Vagina (tissue), 2 donors: ENCODE data around the gene COL5A1. TPM values are rescaled to one million over a fixed set of nuclear protein-coding genes. Genes with fewer than 3 reads are reported as not detected.

Source experiments
- DNase-seq, 2 donors: peaks; one replicate each; pipeline ENCODE4 v3.0.0-alpha.2; 2017; ENCODE audit errors: extremely low spot score in 2 of 2
- H3K27ac ChIP-seq: fragments of 200-600 bp; sonication (generic); one replicate; pipeline ENCODE4 v1.5.1; 2019
- H3K27me3 ChIP-seq: fragments of 200-600 bp; sonication (generic); one replicate; pipeline ENCODE4 v1.5.1; 2019
- H3K36me3 ChIP-seq, 2 donors: fragments of 200-600 bp; sonication (generic); one replicate each; pipeline ENCODE4 v1.5.1; 2017 to 2019
- H3K4me1 ChIP-seq: fragments of 200-600 bp; sonication (generic); one replicate; pipeline ENCODE4 v1.5.1; 2019
- H3K4me3 ChIP-seq, 2 donors: fragments of 200-600 bp; sonication (generic); 1 replicate in 1 of 2; 2 replicates in 1 of 2; pipeline ENCODE4 v1.5.1; 2016 to 2019
- H3K9me3 ChIP-seq: fragments of 200-600 bp; sonication (generic); one replicate; pipeline ENCODE4 v1.5.1; 2019
- CTCF ChIP-seq, 3 experiments: fragments of 450-650 bp in 2 of 3; fragments of 200-600 bp in 1 of 3; sonication (generic) in 1 of 3; IDR thresholded peaks; one replicate each; pipeline ENCODE4 v1.5.1; 2017 to 2019; ENCODE audit warnings: antibody characterized with exemption in 3 of 3, mild to moderate bottlenecking in 2 of 3, moderate library complexity in 2 of 3
- POLR2A ChIP-seq, 2 donors: fragments of 450-650 bp; IDR thresholded peaks; one replicate each; pipeline ENCODE4 v1.6.1; 2017; ENCODE audit warnings: antibody characterized with exemption in 2 of 2, mild to moderate bottlenecking in 2 of 2, moderate library complexity in 2 of 2
- POLR2AphosphoS5 ChIP-seq, 2 donors: sonication (generic); formaldehyde crosslinking; IDR thresholded peaks; one replicate each; pipeline ENCODE4 v1.9.0; 2017; ENCODE audit warnings: antibody characterized with exemption in 2 of 2, mild to moderate bottlenecking in 2 of 2, low read depth in 1 of 2; ENCODE audit not compliant: insufficient read depth in 1 of 2
- intact Hi-C: fragments of 100-400 bp; cut with DNase I; formaldehyde crosslinking; loops from one replicate; pipeline ENCODE4 v1.15.1; 2023
- total RNA-seq: library from RNA; depleted of rRNA; stranded (reverse); fragments of >200 nt; gene quantifications from one replicate; pipeline ENCODE4 v1.2.3, GENCODE V29; 2016

The COL5A1 gene
- total RNA-seq, 1 donor from 2014 or later, result 36.6 TPM

- TF ChIP-seq CTCF (IDR thresholded peaks at IDR 0.05) (no peak), POLR2A (IDR thresholded peaks at IDR 0.05) (no peak), POLR2AphosphoS5 (IDR thresholded peaks at IDR 0.05; ENCODE audit: insufficient read depth in 1 of 2, low read depth in 1 of 2) (no peak)
- intact Hi-C loops, result no loop called here
- Histone ChIP-seq H3K27ac (peak overlapping the region; percentile 17), H3K4me3 (peak overlapping the region in 1 of 2 donors; percentile 5), H3K9me3 (no peaks in the 10 kb centered on the region), H3K27me3 (no peaks in the 10 kb centered on the region), H3K36me3 (no peaks in the 10 kb centered on the region), H3K4me1 (peaks cover 67% of the 10 kb centered on the region)
- no peak for DNase-seq
These were observed 36.6 kb downstream of the COL5A1 start for GRCh38 chr9:134678206-134678605.

DNA sequence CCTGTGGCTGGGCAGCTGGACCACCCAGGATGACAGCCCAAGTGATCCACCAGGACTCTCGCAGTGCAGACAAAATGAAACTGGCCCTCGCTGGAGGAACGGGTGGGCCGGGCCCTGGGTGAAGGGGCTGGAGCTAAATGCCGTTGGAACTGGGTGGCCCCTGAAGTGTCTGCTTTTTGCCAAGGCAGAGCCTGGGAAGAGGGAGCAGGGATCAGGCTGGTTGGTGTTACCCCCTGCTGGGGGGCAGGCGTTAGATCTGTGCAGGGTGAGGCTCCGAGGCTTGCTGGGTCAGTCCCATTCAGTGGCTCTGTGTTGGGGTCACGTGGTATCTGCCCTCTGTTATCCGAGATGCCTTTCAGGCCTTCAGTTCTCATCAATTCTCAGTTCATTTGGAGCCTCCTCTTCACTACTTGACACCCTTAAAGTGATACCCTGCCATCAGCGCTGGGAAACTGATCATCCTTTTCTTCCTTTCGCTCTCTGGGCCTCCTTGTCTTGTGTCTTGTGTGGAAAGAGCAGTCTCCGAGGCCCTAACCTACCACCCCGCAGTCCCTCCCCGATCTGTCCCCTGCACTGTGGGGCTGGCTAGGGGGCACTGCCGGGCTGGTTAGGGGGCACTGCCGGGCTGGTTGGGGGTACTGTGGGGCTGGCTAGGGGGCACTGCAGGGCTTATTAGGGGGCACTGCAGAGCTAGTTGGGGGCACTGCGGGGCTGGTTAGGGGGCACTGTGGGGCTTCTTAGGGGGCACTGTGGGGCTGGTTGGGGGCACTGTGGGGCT is 37.3 kb downstream of the COL5A1 start:
- H3K9me3 ChIP-seq, result no peaks in the 10 kb centered on the region
- no peak for DNase-seq
- intact Hi-C loops, result no loop called here
- H3K4me3 ChIP-seq, result peak overlapping the region in 1 of 2 donors; percentile 5
- peak overlapping the region; percentile 17 for H3K27ac ChIP-seq
- H3K36me3 ChIP-seq, result no peaks in the 10 kb centered on the region
- no peaks in the 10 kb centered on the region for H3K27me3 ChIP-seq
- TF ChIP-seq POLR2AphosphoS5 (IDR thresholded peaks at IDR 0.05; ENCODE audit: insufficient read depth in 1 of 2, low read depth in 1 of 2) (no peak), POLR2A (IDR thresholded peaks at IDR 0.05) (no peak), CTCF (IDR thresholded peaks at IDR 0.05) (no peak)
- peaks cover 74% of the 10 kb centered on the region for H3K4me1 ChIP-seq

DNA sequence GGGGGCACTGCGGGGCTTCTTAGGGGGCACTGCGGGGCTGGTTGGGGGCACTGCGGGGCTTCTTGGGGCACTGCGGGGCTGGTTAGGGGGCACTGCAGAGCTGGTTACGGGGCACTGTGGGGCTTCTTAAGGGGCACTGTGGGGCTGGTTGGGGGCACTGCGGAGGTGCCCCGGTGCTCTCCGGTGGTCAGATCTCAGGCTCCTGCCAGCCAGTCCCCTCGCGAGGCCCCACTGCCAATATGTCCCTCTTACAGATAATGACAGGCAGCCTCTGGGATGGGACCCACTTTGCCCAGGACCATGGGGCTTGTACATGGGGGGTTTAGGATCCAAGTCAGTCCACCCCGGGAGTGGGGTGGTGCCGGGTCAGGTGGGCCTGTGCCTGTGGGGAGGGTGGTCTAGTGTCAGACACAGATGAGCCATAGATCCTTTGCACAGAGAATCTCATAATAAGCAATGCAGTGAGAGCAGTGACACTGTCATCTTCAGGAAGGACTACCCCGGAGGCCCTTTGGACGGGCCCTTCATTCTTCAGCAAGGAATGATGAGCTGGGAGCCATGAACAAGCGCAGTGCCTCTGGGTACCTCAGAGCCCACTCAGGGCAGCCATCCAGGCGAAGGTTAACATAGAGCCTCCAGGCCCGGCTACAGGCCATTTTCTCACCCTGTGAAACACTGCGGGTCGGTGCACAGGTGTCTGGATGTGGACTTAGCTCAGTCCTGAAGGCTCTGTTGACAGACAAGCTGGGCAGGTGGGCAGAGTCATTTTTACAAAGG is 38.2 kb downstream of the COL5A1 start:
- Histone ChIP-seq H3K4me1 (peaks cover 74% of the 10 kb centered on the region), H3K27ac (peak overlapping the region; percentile 50)
- DNase-seq, result no peak

GRCh38 chr9:134680393-134681060 is 38.9 kb downstream of the COL5A1 start:
- Histone ChIP-seq H3K36me3 (no peaks in the 10 kb centered on the region), H3K27me3 (no peaks in the 10 kb centered on the region), H3K9me3 (no peaks in the 10 kb centered on the region), H3K4me3 (no peak overlapping the region), H3K27ac (peak overlapping the region; percentile 50), H3K4me1 (peaks cover 74% of the 10 kb centered on the region)
- TF ChIP-seq POLR2AphosphoS5 (IDR thresholded peaks at IDR 0.05; ENCODE audit: insufficient read depth in 1 of 2, low read depth in 1 of 2) (no peak), POLR2A (IDR thresholded peaks at IDR 0.05) (no peak), CTCF (IDR thresholded peaks at IDR 0.05) (no peak)
- DNase-seq, result no peak
- intact Hi-C loops, result no loop called here

More for the DNA sequence above, 38.2 kb downstream of the COL5A1 start:
- H3K9me3 ChIP-seq, result no peaks in the 10 kb centered on the region
- no peaks in the 10 kb centered on the region for H3K27me3 ChIP-seq
- H3K36me3 ChIP-seq, result no peaks in the 10 kb centered on the region
- intact Hi-C loops, result no loop called here
- no peak overlapping the region for H3K4me3 ChIP-seq
- TF ChIP-seq CTCF (IDR thresholded peaks at IDR 0.05), result no peak
- TF ChIP-seq POLR2AphosphoS5 (IDR thresholded peaks at IDR 0.05; ENCODE audit: insufficient read depth in 1 of 2, low read depth in 1 of 2), result no peak
- no peak for TF ChIP-seq POLR2A (IDR thresholded peaks at IDR 0.05)
